Dermis blood vessel endothelial cell (primary cell): Measurements from ENCODE around the gene PTEN. TPM values are rescaled to one million over a fixed set of nuclear protein-coding genes. Genes with fewer than 3 reads are reported as not detected.

ENCODE experiments used
- DNase-seq: peaks from one replicate; pipeline ENCODE4 v3.0.0; 2010
- total RNA-seq: library from RNA; depleted of rRNA; stranded (reverse); fragments of >200 nt; gene quantifications from 2 replicates; pipeline ENCODE4 v1.2.3, GENCODE V29; 2014

The PTEN gene
- total RNA-seq, 1 donor from 2014 or later, result 122 TPM

DNA sequence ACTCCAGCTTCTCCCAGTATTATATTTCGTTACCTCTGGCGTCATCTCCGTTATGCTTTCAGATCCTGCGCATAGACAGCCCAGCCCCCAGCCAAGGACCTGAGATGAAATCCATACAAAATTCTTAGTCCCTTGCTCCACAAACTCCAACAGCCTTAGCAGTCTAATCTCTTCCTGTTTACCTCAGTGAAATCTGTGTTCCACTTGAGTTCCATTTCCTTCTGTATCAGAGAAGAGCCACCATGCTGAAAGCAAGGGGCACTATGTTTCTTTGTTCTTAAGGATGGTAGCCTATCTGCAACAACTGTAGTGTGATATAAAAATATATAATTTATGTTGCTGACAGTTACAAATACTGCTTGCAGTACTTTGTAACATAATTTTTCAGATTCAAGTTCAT, 59.8 kb downstream of the PTEN start:
- DNase-seq, result no peak

DNA sequence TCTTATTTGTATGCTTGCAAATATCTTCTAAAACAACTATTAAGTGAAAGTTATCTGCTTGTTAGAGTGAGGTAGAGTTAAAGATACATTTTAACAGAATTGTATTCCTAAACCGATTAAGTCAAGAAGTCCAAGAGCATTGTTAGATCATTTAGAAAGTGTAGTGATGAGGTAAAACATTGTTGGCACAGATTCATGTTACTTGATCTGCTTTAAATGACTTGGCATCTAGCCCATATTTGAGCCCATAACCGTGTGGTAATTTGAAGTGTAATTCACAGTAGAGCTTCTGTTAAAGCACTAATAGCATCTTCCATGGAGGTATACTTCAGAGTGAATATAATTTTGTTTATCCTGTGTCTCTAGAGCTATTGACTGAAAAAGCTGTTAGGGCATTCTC, 62.1 kb downstream of the PTEN start:
- peak; percentile 89 for DNase-seq

GRCh38 chr10:87927091-87927490, 63.7 kb downstream of the PTEN start:
- peak; percentile 58 for DNase-seq

- DNase-seq, result no peak
These were observed 65.6 kb downstream of the PTEN start for GRCh38 chr10:87928996-87929395.

DNA sequence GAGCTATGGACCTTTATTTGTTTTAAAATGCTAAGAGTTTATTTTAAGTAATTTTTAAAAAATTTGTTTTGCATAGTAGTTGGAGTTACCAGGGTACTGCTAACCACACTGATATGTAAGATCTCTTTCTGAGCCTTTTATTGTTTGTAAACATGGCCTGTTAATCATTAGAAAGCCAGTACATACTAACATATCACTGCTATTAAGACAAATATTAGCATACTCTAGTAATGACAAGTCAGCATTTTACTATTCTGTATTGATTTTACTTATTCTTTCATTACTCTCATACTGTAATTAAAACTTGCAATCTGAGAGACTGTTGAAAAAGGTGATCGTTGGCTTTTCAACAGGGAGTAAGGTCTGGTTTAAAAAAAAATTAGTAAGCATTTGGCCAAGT, 66.7 kb downstream of the PTEN start:
- DNase-seq, result no peak

DNA sequence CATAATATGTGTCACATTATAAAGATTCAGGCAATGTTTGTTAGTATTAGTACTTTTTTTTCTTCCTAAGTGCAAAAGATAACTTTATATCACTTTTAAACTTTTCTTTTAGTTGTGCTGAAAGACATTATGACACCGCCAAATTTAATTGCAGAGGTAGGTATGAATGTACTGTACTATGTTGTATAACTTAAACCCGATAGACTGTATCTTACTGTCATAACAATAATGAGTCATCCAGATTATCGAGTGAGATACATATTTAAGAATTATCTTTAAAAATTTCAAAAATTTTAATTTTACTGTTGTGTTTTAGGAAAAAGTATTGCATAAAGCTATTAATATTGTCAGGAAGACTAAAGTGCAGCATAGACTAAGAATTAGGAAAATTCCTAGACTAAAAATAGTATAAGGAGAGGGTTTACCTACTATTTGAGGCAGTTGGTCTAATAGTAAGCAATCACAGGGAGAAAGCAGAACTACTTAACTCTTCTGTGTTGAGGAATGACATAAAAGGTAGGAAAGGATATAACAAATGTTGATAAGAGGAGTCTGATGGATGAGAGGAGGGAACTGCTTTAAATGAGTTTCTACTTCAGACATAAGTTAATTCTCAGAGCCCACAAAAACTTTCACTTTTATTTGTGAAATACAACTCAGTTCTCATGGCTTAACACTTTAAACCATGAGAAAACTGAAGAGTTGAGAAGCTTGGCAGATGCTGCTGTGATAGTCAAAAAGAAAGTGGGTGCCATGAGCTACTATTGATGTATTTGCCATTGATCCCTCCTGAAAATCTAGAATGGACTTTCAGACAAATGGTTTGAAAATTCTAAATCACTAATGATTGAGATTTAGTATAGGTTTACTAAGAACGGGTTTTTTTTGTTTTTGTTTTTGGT, 67.8 kb downstream of the PTEN start:
- no peak for DNase-seq

- DNase-seq, result no peak
These were observed 68.4 kb downstream of the PTEN start for GRCh38 chr10:87931836-87932230.

- DNase-seq, result no peak
These were observed 72.1 kb downstream of the PTEN start for GRCh38 chr10:87935290-87936141.

GRCh38 chr10:87940210-87940609, 76.8 kb downstream of the PTEN start:
- DNase-seq, result no peak

- DNase-seq, result no peak
These were observed 79.6 kb downstream of the PTEN start for GRCh38 chr10:87942884-87943527.

- DNase-seq, result no peak
These were observed 82.6 kb downstream of the PTEN start for GRCh38 chr10:87945984-87946383.

DNA sequence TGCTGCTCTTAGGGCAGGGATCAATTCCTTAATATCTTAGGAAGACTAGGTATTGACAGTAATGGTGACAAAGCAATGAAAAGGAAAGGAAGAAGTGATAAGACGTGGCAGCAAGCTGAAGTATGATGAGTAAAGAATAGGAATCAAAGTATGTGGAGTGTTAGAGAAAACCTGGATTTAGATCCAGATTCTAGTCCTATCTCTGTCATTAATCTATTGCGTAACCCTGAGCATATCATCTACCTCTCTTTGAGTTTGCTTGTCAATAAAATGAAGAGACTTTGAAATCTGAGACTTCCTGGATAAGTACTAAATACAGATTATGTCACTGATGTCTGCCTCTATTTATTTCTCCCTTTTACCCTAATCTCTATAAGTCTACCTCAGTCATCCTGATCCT, 89.2 kb downstream of the PTEN start:
- DNase-seq, result no peak

DNA sequence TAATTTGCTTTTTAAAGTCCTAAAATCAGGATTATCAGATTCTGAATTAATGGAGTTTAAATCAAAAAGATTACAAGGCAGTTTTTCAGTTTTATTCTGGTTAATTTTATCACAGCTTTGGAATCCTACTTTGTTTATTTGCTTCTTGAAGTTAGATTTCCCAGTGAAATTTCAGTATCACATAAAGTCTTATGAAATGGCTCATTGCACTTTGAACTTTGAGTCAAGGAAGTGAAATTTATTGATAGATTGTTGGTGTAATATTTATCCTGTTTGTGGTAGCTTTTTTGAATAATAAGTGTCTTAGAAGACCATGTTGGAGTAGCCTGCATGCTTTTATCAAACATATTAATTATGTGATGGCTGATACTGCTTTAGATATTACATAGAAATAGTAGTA, 92.6 kb downstream of the PTEN start:
- no peak for DNase-seq

DNA sequence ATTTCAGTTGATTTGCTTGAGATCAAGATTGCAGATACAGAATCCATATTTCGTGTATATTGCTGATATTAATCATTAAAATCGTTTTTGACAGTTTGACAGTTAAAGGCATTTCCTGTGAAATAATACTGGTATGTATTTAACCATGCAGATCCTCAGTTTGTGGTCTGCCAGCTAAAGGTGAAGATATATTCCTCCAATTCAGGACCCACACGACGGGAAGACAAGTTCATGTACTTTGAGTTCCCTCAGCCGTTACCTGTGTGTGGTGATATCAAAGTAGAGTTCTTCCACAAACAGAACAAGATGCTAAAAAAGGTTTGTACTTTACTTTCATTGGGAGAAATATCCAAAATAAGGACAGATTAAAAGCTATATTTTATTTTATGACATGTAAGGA, 94.3 kb downstream of the PTEN start:
- DNase-seq, result no peak

GRCh38 chr10:87960230-87960629, 96.8 kb downstream of the PTEN start:
- peak; percentile 62 for DNase-seq

GRCh38 chr10:87961314-87961713, 97.9 kb downstream of the PTEN start:
- peak; percentile 63 for DNase-seq

GRCh38 chr10:87966459-87966858, 103.0 kb downstream of the PTEN start:
- peak; percentile 13 for DNase-seq

GRCh38 chr10:87973635-87974034, 110.2 kb downstream of the PTEN start:
- no peak for DNase-seq

GRCh38 chr10:87974130-87974529, 110.7 kb downstream of the PTEN start:
- DNase-seq, result no peak

DNA sequence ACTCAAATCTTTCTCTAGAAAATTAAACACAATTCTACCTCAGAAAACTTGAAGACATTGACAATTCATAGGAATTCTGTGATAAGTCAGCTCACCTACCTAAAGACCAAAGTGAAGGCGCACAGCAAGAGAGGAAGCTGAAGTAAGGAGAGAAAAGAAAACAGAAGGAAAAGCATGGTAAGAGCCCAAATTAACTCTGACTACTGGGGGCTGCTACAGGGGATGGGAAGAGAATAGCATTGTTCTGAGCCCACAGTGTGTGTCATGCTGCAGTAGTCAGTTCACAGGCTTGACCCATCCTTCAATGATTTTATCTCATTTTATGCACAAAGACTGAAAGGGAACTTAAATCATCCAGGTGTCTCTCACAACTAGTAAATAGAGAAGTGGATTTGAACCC, 111.3 kb downstream of the PTEN start:
- DNase-seq, result no peak

GRCh38 chr10:87976101-87976743, 112.8 kb downstream of the PTEN start:
- no peak for DNase-seq

GRCh38 chr10:87978166-87978565, 114.7 kb downstream of the PTEN start:
- no peak for DNase-seq

GRCh38 chr10:87979847-87980246, 116.4 kb downstream of the PTEN start:
- DNase-seq, result no peak
